GM21786 (cell line): ENCODE results near the gene AMOTL2.
A peak's percentile ranks its signal among the peaks of the same experiment; 100 is the strongest.

Experiments used
- ATAC-seq: cut with Tn5 transposase; IDR thresholded peaks from one replicate; pipeline ENCODE4 v1.9.1; 2021; ENCODE audit not compliant: unreplicated experiment

Gene AMOTL2

GRCh38 chr3:134317106-134317947 is 56.9 kb downstream of the AMOTL2 start:
- ATAC-seq: no peak

DNA sequence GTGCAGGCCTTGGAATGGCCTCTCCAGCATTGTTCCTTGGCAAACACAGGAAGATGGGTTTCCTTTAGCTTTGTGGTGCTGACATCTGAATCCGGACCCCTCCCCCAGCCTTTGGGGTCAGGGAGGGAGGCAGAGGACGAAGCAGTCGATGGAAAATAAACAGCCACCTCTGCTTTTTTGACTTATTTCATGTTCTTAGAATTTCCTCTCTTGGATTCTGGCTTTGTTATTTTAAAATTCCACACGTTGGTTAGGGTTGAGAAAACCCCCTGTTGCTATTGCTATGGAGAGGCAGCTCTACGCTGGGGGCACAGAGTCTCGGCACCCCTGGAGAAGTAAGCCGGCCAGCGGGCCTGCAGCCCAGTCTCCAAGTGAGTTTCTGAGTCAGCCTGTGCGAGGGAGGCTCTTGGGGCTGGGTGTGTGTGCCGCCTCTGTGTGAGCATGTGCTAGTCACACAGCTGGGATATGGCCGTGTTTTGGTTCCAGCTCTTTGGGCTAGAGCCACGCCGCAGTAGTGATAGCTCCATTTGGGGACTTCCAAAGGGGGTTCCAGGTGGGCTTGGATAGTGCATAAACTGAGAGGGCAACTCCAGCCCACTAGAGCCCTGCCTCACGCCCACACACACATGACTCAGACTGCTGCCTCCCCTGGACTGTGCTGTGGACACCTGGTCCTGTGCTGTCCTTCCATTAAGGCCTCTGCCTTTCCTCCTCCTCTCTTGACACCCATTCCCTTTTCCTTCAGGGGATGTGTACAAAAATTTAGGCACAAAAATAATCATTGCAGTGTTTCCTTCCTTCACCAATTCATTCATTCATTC is 58.8 kb downstream of the AMOTL2 start:
- ATAC-seq: no peak

DNA sequence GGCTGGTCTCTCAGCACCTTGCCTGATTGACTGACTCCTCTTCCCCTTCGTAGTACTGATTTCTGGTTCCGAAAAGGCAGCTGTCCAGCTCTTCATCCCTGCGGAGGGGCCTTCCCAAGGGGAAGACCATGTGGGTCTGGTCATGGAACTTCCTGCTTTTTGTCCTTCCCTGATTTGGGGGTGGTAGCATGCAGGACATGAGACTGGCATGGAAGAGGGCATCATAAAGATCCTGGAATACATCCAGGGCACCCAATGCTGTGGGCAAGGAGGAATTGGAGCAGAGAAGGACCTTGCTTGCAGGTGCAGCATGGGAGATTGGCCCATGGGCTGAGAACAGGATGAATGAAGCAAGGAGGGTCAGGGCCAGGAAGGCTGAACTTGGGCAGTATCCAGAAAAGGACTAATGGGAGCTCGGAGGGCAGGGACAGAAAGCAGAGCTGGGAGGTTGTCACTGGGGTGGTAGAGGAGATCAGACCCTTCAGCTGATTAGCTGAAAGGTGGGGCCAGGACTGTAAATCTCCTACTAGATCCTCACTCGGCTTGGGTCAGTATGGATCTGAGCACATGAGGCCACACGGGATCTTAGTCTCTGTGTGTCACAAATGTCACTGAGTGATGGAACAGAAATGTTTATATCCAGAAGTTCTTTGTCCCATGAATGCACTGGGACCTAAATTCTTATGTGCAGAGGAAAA is 59.5 kb downstream of the AMOTL2 start:
- no peak for ATAC-seq

GRCh38 chr3:134313847-134314587 is 60.2 kb downstream of the AMOTL2 start:
- ATAC-seq: no peak

DNA sequence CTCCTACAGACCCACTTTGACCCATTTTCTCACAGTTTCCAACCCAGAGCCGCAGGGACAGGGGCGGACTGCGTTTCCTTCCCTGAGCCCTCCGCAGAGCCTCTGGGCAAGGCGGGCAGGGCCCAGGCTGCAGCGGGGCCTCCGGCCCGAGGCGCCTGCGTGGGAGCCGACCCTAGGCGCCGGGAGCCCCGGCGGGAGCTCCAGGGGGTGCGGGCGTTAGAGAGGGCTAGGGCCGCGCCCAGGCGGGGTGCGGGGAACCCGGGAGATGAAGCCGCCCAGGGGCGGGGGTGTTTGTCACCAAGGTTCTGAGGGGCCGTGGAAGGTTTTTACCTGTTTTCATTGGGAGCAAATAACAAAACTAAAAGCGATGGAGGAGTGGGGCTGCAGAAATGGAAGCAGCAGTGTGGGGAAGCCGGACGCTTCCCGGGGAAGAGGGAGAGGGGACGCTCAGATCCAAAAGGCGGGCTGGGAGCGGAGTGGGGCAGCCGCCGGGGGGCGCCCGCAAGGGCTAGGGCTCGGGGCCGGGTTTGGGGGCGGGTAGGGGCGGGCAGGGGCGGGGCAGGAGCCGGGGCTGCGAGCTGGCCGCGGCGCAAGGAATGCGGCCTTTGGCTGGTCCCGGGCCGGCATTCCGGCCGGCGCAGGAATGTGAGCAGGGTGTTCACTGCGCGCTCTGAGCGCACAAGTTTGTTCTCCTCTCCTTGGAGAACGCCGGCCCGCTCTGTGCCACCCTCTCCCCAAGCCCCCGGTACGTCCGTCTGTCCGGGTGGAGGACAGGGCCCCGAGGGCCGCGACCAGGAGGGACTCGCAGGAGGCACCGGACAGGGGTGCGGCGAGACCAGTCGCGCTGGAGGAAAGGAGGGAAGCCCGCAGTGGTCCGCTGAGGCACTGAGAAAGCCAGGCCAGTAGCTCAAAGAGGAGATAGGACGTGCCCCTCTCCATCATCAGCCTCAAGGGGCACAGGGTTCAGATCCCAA is 61.1 kb downstream of the AMOTL2 start:
- ATAC-seq: no peak

DNA sequence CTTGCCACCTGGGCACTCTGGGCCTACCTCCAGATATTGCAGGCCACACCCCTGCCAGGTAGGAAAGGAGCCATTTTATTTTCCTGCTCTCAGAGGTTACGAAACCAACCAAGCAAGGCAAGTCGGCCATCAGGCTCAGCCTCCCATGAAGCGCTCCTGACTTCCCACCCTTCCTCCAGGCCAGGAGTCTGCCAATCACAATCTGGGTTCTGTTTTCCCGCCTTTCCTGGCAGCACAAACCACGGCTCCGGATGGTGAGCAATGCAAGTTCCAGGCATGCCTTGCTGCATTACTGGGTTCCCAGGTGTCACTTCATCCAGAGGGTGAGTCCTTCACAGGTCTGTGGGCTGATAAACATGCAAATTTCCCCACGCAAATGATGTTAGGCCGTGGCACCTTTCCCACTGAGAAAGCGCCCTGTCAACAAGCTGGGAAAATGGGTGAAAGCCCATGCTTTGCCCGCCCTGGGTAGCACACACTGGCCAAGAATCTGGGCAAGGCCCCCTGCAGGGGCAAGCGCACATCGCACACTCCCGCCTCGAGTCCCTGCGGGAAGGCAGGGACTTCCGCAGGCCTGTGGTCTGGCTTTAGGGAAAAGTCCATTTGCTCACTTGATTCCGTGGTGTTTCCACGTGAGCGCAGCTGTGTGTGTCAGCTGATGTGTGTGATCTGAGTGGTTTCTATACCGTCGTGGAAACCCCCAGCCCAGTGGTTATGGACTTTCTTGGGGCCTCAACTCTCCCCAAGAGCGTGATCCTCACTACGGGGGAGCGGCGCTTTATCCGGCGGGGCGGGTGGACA is 62.0 kb downstream of the AMOTL2 start:
- no peak for ATAC-seq

DNA sequence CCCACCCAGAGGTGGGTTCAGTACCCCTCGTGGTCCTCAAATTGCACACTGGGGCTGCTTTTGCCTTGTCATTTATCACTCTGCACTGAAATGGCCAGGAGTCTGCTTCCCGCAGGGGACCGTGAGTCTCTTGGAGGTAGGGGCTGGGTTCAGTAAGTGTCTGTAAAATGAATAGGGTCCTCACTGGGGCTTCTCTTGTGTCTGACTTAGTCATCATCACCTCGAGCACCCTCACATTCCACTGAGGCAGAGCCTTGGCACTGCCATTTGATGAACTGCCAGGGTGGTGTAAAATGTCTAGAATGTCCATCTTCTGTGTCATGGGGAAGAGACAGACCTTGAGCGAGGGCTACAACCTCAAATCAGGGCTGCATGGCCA is 62.6 kb downstream of the AMOTL2 start:
- ATAC-seq: no peak

DNA sequence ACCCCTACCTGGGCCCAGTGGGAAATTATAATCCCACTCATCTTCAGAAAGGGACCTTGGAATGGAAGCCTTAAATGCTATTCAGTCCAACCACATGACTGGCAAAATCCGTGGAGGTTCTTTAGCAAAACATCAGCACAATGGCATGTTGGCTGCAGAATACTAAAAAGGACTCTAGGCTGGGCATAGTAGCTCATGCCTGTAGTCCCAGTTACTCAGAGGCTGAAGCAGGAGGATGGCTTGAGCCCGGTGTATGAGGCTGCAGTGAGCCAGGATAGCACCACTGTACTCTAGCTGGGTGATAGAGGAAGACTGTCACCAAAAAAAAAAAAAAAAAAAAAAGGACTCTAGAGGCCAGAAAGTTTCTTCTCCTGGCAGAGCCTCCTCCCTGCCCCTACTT is 63.0 kb downstream of the AMOTL2 start:
- no peak for ATAC-seq

- ATAC-seq: no peak
These were observed 64.1 kb downstream of the AMOTL2 start for GRCh38 chr3:134309987-134310700.

- ATAC-seq: peak; percentile 70
These were observed 65.8 kb downstream of the AMOTL2 start for GRCh38 chr3:134308350-134308891.

DNA sequence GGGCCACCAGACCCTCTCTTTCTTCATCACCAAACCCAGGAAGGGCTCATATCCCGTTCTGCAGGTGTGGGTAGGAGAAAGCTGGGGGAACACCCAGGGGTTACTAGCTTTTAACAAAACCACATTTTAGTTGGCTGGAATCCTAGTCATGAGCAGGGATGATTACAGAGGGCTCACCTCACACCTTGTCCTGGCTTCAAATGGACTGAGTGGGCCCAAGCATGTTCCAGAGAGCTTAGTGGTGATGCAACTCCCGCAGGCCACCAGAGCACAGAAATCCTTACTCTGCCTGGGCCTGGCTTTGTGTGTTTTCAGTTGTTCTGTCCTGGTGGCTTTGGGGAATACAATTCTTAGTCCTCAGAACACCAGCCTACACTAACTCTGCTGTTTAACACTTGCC is 66.8 kb downstream of the AMOTL2 start:
- no peak for ATAC-seq

GRCh38 chr3:134306320-134306719 is 67.9 kb downstream of the AMOTL2 start:
- ATAC-seq: no peak
